Neural cell (in vitro differentiated cells): ENCODE data around the gene BMP2K. TPM values are rescaled to one million over a fixed set of nuclear protein-coding genes. Genes with fewer than 3 reads are reported as not detected.

Experiments used
- H2AFZ ChIP-seq: fragments of 200-600, 300-800 bp; sonication (generic), shearing (Covaris generic); 2 replicates; pipeline ENCODE4 v1.6.0; 2014; ENCODE audit warnings: low read depth, mild to moderate bottlenecking, antibody characterized with exemption, low read length, moderate library complexity
- H3F3A ChIP-seq: fragments of 200-600 bp; shearing (Covaris generic); 2 replicates; pipeline ENCODE4 v1.6.1; 2016; ENCODE audit warnings: mild to moderate bottlenecking, moderate library complexity, mixed read lengths, antibody characterized with exemption, low read length; ENCODE audit not compliant: insufficient read depth, poor library complexity, severe bottlenecking
- H3K27ac ChIP-seq: fragments of 200-600, 300-800 bp; sonication (generic), shearing (Covaris generic); 2 replicates; pipeline ENCODE4 v1.5.1; 2014; ENCODE audit warnings: mild to moderate bottlenecking, low read length, moderate library complexity
- H3K27me3 ChIP-seq: fragments of 300-800, 200-600 bp; sonication (generic), shearing (Covaris generic); 2 replicates; pipeline ENCODE4 v1.6.0; 2014; ENCODE audit warnings: mild to moderate bottlenecking, low read depth, low read length, moderate library complexity; ENCODE audit not compliant: insufficient read depth
- H3K36me3 ChIP-seq: fragments of 300-800, 200-600 bp; sonication (generic), shearing (Covaris generic); 2 replicates; pipeline ENCODE4 v1.5.1; 2014; ENCODE audit warnings: mild to moderate bottlenecking, antibody characterized with exemption, low read length, moderate library complexity; ENCODE audit not compliant: insufficient read depth
- H3K4me2 ChIP-seq: fragments of 300-800, 200-600 bp; sonication (generic), shearing (Covaris generic); 2 replicates; pipeline ENCODE4 v1.6.0; 2014; ENCODE audit warnings: mild to moderate bottlenecking, low read length
- H3K4me3 ChIP-seq: fragments of 300-800, 200-600 bp; sonication (generic), shearing (Covaris generic); 2 replicates; pipeline ENCODE4 v1.5.1; 2014; ENCODE audit warnings: mild to moderate bottlenecking, low read length, moderate library complexity
- H3K79me2 ChIP-seq: fragments of 200-600 bp; shearing (Covaris generic); replicated peaks from 2 replicates; pipeline ENCODE4 v1.6.0; 2014; ENCODE audit warnings: mild to moderate bottlenecking, low read length, moderate library complexity; ENCODE audit not compliant: insufficient read depth
- H3K9ac ChIP-seq: fragments of 300-800, 200-600 bp; sonication (generic), shearing (Covaris generic); 2 replicates; pipeline ENCODE4 v1.6.1; 2016; ENCODE audit warnings: mild to moderate bottlenecking, low read length, mixed read lengths
- H3K9me2 ChIP-seq: fragments of 200-600 bp; shearing (Covaris generic); 2 replicates; pipeline ENCODE4 v1.6.1; 2016; ENCODE audit warnings: mild to moderate bottlenecking, low read length, mixed read lengths; ENCODE audit not compliant: insufficient read depth
- H3K9me3 ChIP-seq: fragments of 200-600, 300-800 bp; sonication (generic), shearing (Covaris generic); 2 replicates; pipeline ENCODE4 v1.6.1; 2016; ENCODE audit warnings: mild to moderate bottlenecking, mixed run types, low read length, moderate library complexity, mixed read lengths
- H4K20me1 ChIP-seq: fragments of 200-600 bp; shearing (Covaris generic); 2 replicates; pipeline ENCODE4 v1.6.1; 2016; ENCODE audit warnings: mild to moderate bottlenecking, mixed run types; ENCODE audit not compliant: insufficient read depth
- EP300 ChIP-seq: fragments of 450-650 bp; conservative IDR thresholded peaks from 2 replicates; pipeline ENCODE4 v1.6.1; 2014; ENCODE audit warnings: antibody characterized with exemption, mild to moderate bottlenecking, moderate library complexity; ENCODE audit not compliant: poor library complexity, severe bottlenecking
- EZH2 ChIP-seq: fragments of 200-600, 300-800 bp; shearing (Covaris generic), sonication (generic); IDR thresholded peaks from 2 replicates; pipeline ENCODE4 v1.6.1; 2014; ENCODE audit warnings: antibody characterized with exemption, low read length, borderline replicate concordance, mild to moderate bottlenecking; ENCODE audit not compliant: insufficient read depth, poor library complexity, severe bottlenecking
- MXI1 ChIP-seq: fragments of 450-650 bp; conservative IDR thresholded peaks from 2 replicates; pipeline ENCODE4 v1.6.1; 2014; ENCODE audit warnings: antibody characterized with exemption, mild to moderate bottlenecking; ENCODE audit not compliant: poor library complexity, severe bottlenecking
- POLR2AphosphoS5 ChIP-seq: IDR thresholded peaks from 2 replicates; pipeline ENCODE4 v1.6.1; 2012
- RAD21 ChIP-seq: fragments of 450-650 bp; conservative IDR thresholded peaks from 2 replicates; pipeline ENCODE4 v1.6.1; 2014; ENCODE audit warnings: antibody characterized with exemption, mild to moderate bottlenecking, moderate library complexity
- SMC3 ChIP-seq: fragments of 450-650 bp; conservative IDR thresholded peaks from 2 replicates; pipeline ENCODE4 v1.6.1; 2014; ENCODE audit warnings: antibody characterized with exemption, mild to moderate bottlenecking, moderate library complexity; ENCODE audit not compliant: poor library complexity
- TAF1 ChIP-seq: IDR thresholded peaks from 2 replicates; pipeline ENCODE4 v1.6.1; 2012; ENCODE audit warnings: low read depth
- polyA plus RNA-seq: library from polyadenylated mRNA; depleted of rRNA; stranded (reverse); fragments of >200 nt; gene quantifications from 2 replicates; pipeline ENCODE4 v1.2.3, GENCODE V29; 2014
- TF ChIP-seq, protein P1 (sequence below): IDR thresholded peaks from 2 replicates; pipeline ENCODE4 v1.6.1; 2012; ENCODE audit warnings: borderline replicate concordance
- TF ChIP-seq, protein P2 (sequence below): fragments of 450-650 bp; IDR thresholded peaks from 2 replicates; pipeline ENCODE4 v1.5.1; 2014; ENCODE audit warnings: antibody characterized with exemption, mild to moderate bottlenecking, moderate library complexity; ENCODE audit not compliant: poor library complexity, severe bottlenecking

Gene BMP2K
- polyA plus RNA-seq, 1 donor from 2014 or later: 14.7 TPM

DNA sequence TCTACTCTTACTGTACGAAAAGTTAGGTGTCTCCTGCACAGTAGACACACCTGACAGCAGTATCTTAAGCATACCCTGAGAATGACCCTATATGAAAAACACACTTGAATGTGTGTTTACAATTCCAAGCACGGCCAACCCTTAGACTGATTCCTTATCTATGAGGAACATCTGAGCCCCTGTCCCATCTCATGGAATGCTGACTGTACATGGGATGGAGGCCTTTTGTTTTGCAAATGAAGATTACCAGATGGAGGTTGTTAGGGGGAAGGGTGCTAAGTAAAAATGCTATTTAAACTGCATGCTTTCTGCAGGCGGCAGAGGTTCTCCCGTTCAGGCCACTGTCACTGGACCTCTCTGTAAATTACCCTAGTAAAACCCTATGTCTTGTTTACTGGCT, 160.8 kb downstream of the BMP2K start:
- Histone ChIP-seq H3K36me3 (peaks cover 7% of the 10 kb centered on the region), H3K27me3 (no peaks in the 10 kb centered on the region), H3K4me2 (peak overlapping the region; percentile 68), H4K20me1 (no peaks in the 10 kb centered on the region), H3K9ac (no peak overlapping the region), H3K27ac (no peak overlapping the region), H3K4me3 (peak overlapping the region; percentile 83), H2AFZ (no peak overlapping the region), H3F3A (no peaks in the 10 kb centered on the region), H3K9me2 (no peaks in the 10 kb centered on the region), H3K9me3 (no peaks in the 10 kb centered on the region), H3K79me2 (peaks cover 16% of the 10 kb centered on the region)
- TF ChIP-seq SMC3 (no peak), RAD21 (no peak), MXI1 (no peak), TAF1 (no peak), EP300 (no peak), POLR2AphosphoS5 (no peak), EZH2 (no peak)
- TF ChIP-seq, protein P1, sequence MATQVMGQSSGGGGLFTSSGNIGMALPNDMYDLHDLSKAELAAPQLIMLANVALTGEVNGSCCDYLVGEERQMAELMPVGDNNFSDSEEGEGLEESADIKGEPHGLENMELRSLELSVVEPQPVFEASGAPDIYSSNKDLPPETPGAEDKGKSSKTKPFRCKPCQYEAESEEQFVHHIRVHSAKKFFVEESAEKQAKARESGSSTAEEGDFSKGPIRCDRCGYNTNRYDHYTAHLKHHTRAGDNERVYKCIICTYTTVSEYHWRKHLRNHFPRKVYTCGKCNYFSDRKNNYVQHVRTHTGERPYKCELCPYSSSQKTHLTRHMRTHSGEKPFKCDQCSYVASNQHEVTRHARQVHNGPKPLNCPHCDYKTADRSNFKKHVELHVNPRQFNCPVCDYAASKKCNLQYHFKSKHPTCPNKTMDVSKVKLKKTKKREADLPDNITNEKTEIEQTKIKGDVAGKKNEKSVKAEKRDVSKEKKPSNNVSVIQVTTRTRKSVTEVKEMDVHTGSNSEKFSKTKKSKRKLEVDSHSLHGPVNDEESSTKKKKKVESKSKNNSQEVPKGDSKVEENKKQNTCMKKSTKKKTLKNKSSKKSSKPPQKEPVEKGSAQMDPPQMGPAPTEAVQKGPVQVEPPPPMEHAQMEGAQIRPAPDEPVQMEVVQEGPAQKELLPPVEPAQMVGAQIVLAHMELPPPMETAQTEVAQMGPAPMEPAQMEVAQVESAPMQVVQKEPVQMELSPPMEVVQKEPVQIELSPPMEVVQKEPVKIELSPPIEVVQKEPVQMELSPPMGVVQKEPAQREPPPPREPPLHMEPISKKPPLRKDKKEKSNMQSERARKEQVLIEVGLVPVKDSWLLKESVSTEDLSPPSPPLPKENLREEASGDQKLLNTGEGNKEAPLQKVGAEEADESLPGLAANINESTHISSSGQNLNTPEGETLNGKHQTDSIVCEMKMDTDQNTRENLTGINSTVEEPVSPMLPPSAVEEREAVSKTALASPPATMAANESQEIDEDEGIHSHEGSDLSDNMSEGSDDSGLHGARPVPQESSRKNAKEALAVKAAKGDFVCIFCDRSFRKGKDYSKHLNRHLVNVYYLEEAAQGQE: no peak
- TF ChIP-seq, protein P2, sequence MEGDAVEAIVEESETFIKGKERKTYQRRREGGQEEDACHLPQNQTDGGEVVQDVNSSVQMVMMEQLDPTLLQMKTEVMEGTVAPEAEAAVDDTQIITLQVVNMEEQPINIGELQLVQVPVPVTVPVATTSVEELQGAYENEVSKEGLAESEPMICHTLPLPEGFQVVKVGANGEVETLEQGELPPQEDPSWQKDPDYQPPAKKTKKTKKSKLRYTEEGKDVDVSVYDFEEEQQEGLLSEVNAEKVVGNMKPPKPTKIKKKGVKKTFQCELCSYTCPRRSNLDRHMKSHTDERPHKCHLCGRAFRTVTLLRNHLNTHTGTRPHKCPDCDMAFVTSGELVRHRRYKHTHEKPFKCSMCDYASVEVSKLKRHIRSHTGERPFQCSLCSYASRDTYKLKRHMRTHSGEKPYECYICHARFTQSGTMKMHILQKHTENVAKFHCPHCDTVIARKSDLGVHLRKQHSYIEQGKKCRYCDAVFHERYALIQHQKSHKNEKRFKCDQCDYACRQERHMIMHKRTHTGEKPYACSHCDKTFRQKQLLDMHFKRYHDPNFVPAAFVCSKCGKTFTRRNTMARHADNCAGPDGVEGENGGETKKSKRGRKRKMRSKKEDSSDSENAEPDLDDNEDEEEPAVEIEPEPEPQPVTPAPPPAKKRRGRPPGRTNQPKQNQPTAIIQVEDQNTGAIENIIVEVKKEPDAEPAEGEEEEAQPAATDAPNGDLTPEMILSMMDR: no peak

DNA sequence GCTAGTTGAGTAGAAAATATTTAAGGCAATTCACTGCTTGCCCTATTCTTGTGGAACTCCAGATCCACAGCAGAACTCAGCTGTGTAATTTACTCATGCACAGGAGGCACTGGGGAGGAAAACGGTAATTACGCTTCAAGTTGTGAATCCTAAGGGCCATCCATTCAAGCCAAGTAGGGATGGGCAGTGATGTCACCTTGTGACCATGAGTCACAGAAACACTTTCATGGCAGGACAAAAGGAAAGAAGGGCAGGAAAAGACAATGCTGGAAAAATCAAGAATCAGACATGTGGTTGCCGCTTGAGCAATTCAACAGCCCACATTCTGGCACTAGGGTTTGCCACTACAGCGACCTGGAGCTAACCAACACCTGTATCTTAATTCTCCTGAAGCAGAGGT, 161.7 kb downstream of the BMP2K start:
- H2AFZ ChIP-seq: no peak overlapping the region
- no peaks in the 10 kb centered on the region for H4K20me1 ChIP-seq
- no peaks in the 10 kb centered on the region for H3F3A ChIP-seq
- peak overlapping the region; percentile 68 for H3K4me2 ChIP-seq
- peaks cover 16% of the 10 kb centered on the region for H3K79me2 ChIP-seq
- TF ChIP-seq TAF1 (no peak), SMC3 (no peak), POLR2AphosphoS5 (no peak), RAD21 (no peak), MXI1 (no peak)
- TF ChIP-seq, protein P1: no peak
- TF ChIP-seq, protein P2: no peak
- peak overlapping the region; percentile 83 for H3K4me3 ChIP-seq
- no peak overlapping the region for H3K27ac ChIP-seq
- no peaks in the 10 kb centered on the region for H3K36me3 ChIP-seq
- H3K9ac ChIP-seq: peak overlapping the region; percentile 86
- H3K9me2 ChIP-seq: no peaks in the 10 kb centered on the region
- no peaks in the 10 kb centered on the region for H3K27me3 ChIP-seq
- H3K9me3 ChIP-seq: no peaks in the 10 kb centered on the region
